NB4 (cell line): ENCODE data around the gene JMJD8.

Experiments used
- CTCF ChIP-seq: IDR thresholded peaks from one replicate; pipeline ENCODE4 v1.5.1; 2012; ENCODE audit warnings: low read depth, low read length
- MYC ChIP-seq: IDR thresholded peaks from 2 replicates; pipeline ENCODE4 v1.6.1; 2011; ENCODE audit warnings: low read depth, low read length
- POLR2A ChIP-seq: IDR thresholded peaks from 2 replicates; pipeline ENCODE4 v1.6.1; 2011; ENCODE audit warnings: mild to moderate bottlenecking; ENCODE audit not compliant: insufficient read length; ENCODE audit errors: extremely low read depth

- TF ChIP-seq CTCF: no peak
- peak; percentile 39 for TF ChIP-seq POLR2A
- peak; percentile 87 for TF ChIP-seq MYC
These were observed 35.1 kb downstream of the JMJD8 start, which contains the start of gene WDR90 for GRCh38 chr16:648781-649589.
